HEK293T (cell line): ENCODE results near the gene ERCC1.

Source experiments
- ELF4 ChIP-seq: fragments of 450-650 bp; IDR thresholded peaks from 2 replicates; pipeline ENCODE4 v1.6.1; 2017; ENCODE audit warnings: antibody characterized with exemption
- FOXK2 ChIP-seq: fragments of 450-650 bp; IDR thresholded peaks from 2 replicates; pipeline ENCODE4 v1.6.1; 2016; ENCODE audit warnings: mild to moderate bottlenecking
- SP1 ChIP-seq: fragments of 450-650 bp; IDR thresholded peaks from 2 replicates; pipeline ENCODE4 v1.6.1; 2017
- SUZ12 ChIP-seq: fragments of 450-650 bp; IDR thresholded peaks from 2 replicates; pipeline ENCODE4 v1.6.1; 2016; ENCODE audit warnings: mild to moderate bottlenecking

DNA sequence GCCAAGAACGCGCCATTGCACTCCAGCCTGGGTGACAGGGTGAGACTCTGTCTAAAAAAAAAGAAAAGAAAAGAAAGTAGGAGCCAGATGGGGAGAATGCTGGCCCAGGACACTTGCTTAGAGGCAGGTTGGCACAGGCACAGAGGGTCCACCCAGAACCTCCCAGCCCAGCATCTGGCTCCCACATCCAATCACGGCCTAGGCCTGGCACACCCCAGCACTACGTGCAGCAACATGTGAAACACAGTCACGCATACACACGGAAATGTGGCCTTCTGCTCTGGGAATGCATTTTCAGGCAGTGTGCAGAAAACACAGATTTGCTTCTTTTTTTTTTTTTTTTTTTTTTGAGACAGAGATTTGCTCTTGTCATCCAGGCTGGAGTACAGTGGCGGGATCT lies 23.2 kb upstream of the ERCC1 start:
- no peak for TF ChIP-seq SP1
- no peak for TF ChIP-seq FOXK2
- no peak for TF ChIP-seq ELF4
- TF ChIP-seq SUZ12: no peak
